Measurements from ENCODE around the gene GABRG3. TPM values are rescaled to one million over a fixed set of nuclear protein-coding genes. Genes with fewer than 3 reads are reported as not detected.

GABRG3 gene
- total and polyA plus RNA-seq, 9 of the 15 experiments (the other 6 are each of a cell fraction or from before 2014, with no cell fraction given): 4.0 to 15.1 (median 11.2) TPM

DNA sequence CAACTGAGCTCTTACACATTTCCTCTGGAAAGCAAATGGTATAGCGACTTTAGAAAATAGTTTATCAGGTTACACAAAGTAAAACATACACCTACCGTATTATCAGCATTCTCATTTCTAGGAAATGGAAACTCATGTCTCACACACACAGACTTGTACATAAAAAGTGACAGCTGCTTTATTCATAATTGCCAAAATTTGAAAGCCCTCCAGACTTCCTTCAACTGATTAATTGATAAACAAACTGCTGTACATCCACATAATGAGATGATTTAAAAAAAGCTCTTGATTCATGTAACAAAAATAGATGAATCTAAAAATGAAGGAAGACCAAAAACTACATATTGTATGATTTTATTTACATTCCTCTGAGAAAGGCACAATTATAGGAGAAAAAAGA, 425.5 kb downstream of the GABRG3 start (continued):
- TF ChIP-seq, protein P1, sequence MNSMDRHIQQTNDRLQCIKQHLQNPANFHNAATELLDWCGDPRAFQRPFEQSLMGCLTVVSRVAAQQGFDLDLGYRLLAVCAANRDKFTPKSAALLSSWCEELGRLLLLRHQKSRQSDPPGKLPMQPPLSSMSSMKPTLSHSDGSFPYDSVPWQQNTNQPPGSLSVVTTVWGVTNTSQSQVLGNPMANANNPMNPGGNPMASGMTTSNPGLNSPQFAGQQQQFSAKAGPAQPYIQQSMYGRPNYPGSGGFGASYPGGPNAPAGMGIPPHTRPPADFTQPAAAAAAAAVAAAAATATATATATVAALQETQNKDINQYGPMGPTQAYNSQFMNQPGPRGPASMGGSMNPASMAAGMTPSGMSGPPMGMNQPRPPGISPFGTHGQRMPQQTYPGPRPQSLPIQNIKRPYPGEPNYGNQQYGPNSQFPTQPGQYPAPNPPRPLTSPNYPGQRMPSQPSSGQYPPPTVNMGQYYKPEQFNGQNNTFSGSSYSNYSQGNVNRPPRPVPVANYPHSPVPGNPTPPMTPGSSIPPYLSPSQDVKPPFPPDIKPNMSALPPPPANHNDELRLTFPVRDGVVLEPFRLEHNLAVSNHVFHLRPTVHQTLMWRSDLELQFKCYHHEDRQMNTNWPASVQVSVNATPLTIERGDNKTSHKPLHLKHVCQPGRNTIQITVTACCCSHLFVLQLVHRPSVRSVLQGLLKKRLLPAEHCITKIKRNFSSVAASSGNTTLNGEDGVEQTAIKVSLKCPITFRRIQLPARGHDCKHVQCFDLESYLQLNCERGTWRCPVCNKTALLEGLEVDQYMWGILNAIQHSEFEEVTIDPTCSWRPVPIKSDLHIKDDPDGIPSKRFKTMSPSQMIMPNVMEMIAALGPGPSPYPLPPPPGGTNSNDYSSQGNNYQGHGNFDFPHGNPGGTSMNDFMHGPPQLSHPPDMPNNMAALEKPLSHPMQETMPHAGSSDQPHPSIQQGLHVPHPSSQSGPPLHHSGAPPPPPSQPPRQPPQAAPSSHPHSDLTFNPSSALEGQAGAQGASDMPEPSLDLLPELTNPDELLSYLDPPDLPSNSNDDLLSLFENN (IDR thresholded peaks at IDR 0.05; ENCODE audit: low read depth in 2 of 2, low read length in 2 of 2): no peak
- TF ChIP-seq, protein P2, sequence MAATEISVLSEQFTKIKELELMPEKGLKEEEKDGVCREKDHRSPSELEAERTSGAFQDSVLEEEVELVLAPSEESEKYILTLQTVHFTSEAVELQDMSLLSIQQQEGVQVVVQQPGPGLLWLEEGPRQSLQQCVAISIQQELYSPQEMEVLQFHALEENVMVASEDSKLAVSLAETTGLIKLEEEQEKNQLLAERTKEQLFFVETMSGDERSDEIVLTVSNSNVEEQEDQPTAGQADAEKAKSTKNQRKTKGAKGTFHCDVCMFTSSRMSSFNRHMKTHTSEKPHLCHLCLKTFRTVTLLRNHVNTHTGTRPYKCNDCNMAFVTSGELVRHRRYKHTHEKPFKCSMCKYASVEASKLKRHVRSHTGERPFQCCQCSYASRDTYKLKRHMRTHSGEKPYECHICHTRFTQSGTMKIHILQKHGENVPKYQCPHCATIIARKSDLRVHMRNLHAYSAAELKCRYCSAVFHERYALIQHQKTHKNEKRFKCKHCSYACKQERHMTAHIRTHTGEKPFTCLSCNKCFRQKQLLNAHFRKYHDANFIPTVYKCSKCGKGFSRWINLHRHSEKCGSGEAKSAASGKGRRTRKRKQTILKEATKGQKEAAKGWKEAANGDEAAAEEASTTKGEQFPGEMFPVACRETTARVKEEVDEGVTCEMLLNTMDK (IDR thresholded peaks at IDR 0.05; ENCODE audit: borderline replicate concordance, insufficient read depth, low read depth, low read length, poor library complexity, severe bottlenecking): no peak
- TF ChIP-seq, protein P3, sequence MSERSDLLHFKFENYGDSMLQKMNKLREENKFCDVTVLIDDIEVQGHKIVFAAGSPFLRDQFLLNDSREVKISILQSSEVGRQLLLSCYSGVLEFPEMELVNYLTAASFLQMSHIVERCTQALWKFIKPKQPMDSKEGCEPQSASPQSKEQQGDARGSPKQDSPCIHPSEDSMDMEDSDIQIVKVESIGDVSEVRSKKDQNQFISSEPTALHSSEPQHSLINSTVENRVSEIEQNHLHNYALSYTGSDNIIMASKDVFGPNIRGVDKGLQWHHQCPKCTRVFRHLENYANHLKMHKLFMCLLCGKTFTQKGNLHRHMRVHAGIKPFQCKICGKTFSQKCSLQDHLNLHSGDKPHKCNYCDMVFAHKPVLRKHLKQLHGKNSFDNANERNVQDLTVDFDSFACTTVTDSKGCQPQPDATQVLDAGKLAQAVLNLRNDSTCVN (CRISPR knock-in tag; IDR thresholded peaks at IDR 0.05): no peak
- no peak for TF ChIP-seq SMARCA5 (IDR thresholded peaks at IDR 0.05)
- no peak for TF ChIP-seq ZNF780A (CRISPR knock-in tag; IDR thresholded peaks at IDR 0.05)
- no peak for TF ChIP-seq ZNF408 (CRISPR knock-in tag; IDR thresholded peaks at IDR 0.05; ENCODE audit: low read depth)
- no peak for TF ChIP-seq TFAM (CRISPR knock-in tag; conservative IDR thresholded peaks at IDR 0.05)
- TF ChIP-seq, protein P4, sequence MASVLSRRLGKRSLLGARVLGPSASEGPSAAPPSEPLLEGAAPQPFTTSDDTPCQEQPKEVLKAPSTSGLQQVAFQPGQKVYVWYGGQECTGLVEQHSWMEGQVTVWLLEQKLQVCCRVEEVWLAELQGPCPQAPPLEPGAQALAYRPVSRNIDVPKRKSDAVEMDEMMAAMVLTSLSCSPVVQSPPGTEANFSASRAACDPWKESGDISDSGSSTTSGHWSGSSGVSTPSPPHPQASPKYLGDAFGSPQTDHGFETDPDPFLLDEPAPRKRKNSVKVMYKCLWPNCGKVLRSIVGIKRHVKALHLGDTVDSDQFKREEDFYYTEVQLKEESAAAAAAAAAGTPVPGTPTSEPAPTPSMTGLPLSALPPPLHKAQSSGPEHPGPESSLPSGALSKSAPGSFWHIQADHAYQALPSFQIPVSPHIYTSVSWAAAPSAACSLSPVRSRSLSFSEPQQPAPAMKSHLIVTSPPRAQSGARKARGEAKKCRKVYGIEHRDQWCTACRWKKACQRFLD (CRISPR knock-in tag; IDR thresholded peaks at IDR 0.05): no peak
- no peak for TF ChIP-seq ZNF316 (IDR thresholded peaks at IDR 0.05)
- no peak for TF ChIP-seq HMG20A (CRISPR knock-in tag; conservative IDR thresholded peaks at IDR 0.05)

Measured in K562 (cell line).